ENCODE results near the gene LSAMP.

LSAMP gene

GRCh38 chr3:116166121-116166520 lies 279.2 kb downstream of the LSAMP start:
- no peak for DNase-seq (ENCODE audit: low read depth)

DNA sequence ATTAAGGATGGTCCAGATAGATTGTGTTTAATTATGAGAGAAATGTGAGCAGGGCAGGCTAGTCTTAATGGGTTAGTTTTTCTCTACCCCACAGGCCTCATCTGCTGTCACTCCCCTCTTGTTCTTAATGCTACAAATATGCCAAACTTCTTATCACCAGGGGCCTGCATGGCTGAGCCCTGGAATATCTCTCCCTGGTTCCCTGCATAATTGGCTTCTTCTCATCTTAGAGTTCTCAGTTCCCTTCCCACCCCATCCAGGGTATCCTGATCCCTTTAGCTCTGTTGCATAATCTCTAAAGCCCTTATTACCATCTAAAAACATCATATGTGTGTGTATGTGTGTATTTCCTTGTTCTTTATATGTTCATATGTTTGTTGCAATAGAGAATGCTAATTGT lies 279.6 kb downstream of the LSAMP start:
- TF ChIP-seq CTCF (IDR thresholded peaks at IDR 0.05; ENCODE audit: insufficient read depth, low read depth, low read length, missing control alignments) = no peak
- DNase-seq (ENCODE audit: low read depth) = no peak

More at GRCh38 chr3:116166121-116166520, 279.2 kb downstream of the LSAMP start:
- TF ChIP-seq CTCF (IDR thresholded peaks at IDR 0.05; ENCODE audit: insufficient read depth, low read depth, low read length, missing control alignments) = no peak
- no peak overlapping the region for H3K4me3 ChIP-seq (ENCODE audit: low read depth, low read length)

DNA sequence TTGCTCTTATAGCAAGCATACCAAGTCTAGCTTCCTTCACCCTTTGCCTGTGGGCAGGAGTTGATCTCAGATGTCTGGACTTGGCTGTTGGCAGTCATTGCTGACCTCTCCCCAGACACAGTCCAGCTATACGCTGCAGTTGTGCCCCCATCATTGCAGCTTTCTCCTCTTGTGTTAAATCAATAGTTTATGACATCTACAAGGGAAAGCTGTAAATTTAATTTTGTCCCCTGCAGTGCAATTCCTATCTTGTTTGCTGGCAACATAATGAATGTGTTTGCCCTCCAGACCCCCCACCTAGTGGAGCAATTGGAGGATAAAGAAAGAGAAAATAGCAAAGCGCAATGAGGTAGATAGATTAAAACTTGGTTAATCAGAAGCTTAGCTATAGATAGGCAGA lies 280.2 kb downstream of the LSAMP start:
- no peak overlapping the region for H3K4me3 ChIP-seq (ENCODE audit: low read depth, low read length)
- no peak for DNase-seq (ENCODE audit: low read depth)
- no peak for TF ChIP-seq CTCF (IDR thresholded peaks at IDR 0.05; ENCODE audit: insufficient read depth, low read depth, low read length, missing control alignments)

More for the DNA sequence above, 279.6 kb downstream of the LSAMP start:
- no peak overlapping the region for H3K4me3 ChIP-seq (ENCODE audit: low read depth, low read length)

GRCh38 chr3:116164039-116164438 lies 281.2 kb downstream of the LSAMP start:
- H3K4me3 ChIP-seq (ENCODE audit: low read depth, low read length) = no peak overlapping the region
- no peak for DNase-seq (ENCODE audit: low read depth)
- no peak for TF ChIP-seq CTCF (IDR thresholded peaks at IDR 0.05; ENCODE audit: insufficient read depth, low read depth, low read length, missing control alignments)

- H3K4me3 ChIP-seq (ENCODE audit: low read depth, low read length) = no peak overlapping the region
- TF ChIP-seq CTCF (IDR thresholded peaks at IDR 0.05; ENCODE audit: insufficient read depth, low read depth, low read length, missing control alignments) = no peak
- no peak for DNase-seq (ENCODE audit: low read depth)
These were observed 283.4 kb downstream of the LSAMP start for GRCh38 chr3:116161575-116162525.

- no peak for TF ChIP-seq CTCF (IDR thresholded peaks at IDR 0.05; ENCODE audit: insufficient read depth, low read depth, low read length, missing control alignments)
- no peak for DNase-seq (ENCODE audit: low read depth)
- no peak overlapping the region for H3K4me3 ChIP-seq (ENCODE audit: low read depth, low read length)
These were observed 284.7 kb downstream of the LSAMP start for GRCh38 chr3:116160594-116160993.
